Suppressor macrophage treated with lipopolysaccharide for 1 hour (primary cell): ENCODE data around the gene WDR33.
A peak's percentile ranks its signal among the peaks of the same experiment; 100 is the strongest.
"Not testable (repeated sequence)": the region's sequence is repeated elsewhere in the genome, so short reads cannot be mapped to it uniquely, and the experiment has no call there.

ENCODE experiments used
- DNase-seq, 3 donors: peaks; one replicate each; pipeline ENCODE4 v3.0.0-alpha.2; 2020 to 2022

Gene WDR33

DNA sequence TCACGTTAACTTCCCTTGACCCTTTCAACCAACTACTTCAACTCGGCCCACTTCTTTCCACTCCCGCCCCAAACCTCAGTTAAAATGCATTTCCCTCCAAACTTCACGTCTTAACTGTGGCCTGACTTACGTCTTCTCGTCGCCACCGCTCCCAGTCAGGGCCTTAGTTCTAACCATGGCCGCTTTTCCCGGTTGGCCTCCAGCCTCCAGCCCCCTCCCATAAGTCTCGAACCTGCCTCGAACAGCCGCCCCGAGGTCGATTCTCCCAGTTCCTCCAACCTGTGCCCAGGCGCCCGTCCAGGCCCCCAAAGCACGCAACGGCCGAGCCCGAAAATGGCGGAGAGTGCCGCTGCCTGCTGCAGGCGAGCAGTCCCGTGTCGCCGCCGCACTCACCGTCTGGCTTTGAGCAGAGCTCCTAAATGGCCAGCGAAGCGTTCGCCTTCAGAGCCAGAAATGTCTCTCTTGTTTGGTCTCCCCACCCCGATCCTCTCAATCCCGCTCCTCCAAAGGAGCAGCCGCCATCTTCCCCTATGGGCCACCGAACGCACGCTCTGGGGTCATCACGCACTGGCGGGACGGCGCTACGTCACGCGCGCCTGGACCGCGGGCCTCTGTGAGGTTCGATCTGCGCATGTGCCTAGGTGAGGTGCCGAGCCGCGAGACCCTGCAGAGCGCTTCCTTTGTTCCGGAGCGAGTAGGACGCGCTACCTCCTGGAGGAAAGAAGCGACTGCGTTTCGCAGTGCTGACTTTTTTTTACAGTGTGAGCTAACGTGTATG, at the start of gene WDR33:
Gene WDR33 (minus strand): TSS at position 553 of the 778 bp plus-strand sequence. CDS start 40,190 bp downstream, outside the sequence.
- peak; percentile 75 to 88 (median 81) for DNase-seq

DNA sequence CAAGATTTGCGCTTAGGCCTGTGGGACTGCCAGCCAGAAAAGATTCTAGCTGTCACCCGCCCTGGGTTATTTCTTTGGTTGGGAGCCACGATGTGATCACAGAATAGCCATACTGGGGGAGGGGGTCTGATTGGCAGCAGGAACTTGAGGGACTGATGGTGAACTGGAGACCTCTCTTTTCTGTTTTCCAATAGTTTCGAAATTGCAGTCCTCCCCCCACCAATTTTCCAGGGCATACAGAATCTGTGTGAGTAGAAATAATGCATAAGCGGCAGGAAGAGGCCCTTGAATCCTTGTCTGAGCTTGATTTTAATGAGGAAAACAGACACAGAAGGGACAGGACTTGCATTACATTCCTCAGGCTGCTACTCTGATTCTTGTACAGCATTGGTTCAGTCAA, 49.2 kb upstream of the WDR33 start:
- DNase-seq = no peak

DNA sequence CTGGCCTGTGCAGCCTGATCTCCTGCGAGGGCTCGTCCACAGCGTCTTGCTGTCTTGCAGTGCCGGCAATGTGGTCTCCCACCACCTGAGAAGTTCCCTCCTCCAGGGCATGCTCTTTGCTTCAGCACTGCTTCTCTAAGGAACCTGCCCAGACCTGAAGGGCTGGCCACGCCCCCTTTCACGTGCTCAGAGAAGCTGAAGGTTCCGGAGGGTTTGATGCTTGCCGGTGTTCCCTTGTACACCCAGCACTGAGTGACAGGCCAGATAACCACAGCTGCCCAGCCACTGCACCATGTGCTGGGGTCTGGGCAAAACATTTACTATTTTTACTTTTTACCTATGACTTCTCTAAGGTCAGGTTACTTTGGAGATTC, 48.7 kb upstream of the WDR33 start:
- DNase-seq = peak in 1 of 3 donors; percentile 7

DNA sequence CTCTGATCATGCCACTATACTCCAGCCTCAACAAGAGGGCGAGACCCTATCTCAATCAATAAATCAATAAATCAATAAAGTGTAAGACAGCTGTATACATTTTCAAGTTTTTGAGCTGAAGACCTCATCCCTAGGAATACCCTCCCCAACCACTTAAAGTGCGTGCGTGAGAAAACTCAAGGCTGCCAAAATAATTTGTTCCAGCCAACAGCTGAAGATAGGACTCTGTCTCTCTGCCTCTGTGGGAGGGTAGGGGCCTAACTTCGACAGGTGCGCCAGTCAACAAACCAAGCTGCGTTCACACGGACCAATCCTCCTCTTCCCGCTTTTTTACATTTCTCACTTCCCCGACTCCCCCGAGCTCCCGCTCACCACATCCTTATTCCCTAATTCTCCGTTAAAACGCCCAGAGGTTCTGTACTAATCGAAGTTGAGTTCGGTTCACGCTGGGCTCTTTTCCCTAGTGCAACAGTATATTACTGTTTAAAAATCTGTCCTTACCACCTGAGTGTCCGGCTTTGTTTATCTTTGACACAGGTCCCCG, 46.4 kb upstream of the WDR33 start:
- DNase-seq = peak in 1 of 3 donors; percentile 28

DNA sequence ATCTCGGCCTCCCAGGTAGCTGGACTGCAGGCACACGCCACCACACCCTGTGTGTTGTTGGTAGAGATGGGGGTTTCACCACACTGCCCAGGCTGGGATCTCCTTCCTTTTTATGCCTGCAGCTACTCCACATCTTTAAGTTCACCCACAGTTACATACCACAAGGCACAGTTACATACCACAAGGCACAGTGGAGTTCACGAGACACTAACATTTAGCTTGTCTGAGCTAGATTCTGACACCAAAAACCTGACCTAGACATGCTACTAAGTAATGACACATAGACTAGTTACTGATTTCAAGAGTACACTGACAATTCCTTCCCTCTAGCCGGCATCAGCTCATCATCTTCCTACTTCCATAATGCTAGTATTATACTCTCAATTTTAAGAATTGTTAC, 42.7 kb upstream of the WDR33 start:
- DNase-seq = no peak

DNA sequence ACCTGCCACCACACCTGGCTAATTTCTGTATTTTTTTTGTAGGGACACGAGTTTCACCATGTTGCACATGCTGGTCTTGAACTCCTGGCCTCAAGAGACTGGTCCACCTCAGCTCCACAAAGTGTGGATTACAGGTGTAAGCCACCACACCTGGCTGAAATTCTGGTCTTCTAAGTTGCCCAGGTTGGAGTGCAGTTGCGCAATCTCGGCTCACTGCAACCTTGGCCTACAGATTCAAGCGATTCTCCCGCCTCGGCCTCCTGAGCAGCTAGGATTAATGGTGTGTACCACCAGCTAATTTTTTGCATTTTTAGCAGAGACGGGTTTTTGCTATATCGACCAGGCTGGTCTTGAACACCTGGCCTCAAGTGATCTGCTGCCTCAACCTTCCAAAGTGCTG, 41.4 kb upstream of the WDR33 start:
- no peak for DNase-seq

DNA sequence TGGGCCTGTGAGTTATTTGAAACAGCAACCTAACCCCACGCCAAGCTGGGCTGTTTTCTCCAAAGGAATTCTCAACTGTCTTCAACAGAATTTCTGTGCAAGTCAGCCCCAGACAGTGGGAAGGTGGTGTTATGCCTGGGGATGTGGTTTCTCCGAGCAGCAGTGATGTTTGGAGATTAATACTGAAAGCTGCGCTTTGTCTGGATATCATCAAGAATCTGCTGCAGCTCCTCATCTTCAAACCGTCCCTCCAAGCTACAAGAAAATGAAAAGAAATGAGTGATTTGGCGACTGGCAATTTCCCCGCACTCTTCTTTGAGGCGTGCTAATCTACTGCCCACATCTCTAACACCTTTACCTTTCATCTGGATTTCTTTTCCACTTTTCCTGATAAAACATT, 37.0 kb upstream of the WDR33 start:
- DNase-seq = no peak

DNA sequence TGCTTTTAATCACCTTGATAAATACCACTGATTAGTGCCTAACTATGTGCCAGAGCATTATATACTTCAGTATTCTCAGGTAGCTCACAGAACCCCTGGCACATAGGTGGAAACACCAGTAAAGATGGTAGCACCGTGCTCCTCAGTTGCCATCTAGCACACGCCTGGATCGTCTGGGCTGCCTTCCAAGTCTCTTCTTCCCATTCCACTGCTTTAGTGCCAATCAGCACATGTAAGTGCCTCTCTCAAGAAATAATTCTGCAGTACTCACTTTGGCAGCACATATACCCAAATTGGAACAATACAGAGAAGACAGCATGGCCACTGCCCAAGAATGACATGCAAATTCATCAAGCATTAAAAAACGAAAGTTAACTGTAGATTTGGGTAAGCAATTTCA, 34.0 kb upstream of the WDR33 start:
- DNase-seq = no peak

DNA sequence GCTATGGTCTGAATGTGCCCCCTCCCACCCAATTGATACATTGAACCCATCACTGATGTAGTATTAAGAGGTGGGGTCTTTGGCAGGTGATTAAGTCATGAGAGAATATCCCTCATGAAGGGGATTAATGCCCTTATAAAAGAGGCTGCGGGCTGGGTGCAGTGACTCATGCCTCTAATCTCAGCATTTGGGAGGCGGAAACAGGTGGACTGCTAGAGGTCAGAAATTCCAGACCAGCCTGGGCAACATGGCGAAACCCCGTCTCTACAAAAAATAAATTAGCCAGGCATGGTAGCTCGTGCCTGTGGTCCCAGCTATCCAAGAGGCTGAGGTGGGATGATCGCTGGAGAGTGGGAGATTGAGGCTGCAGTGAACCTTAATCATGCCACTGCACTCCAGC, 32.7 kb upstream of the WDR33 start:
- no peak for DNase-seq

DNA sequence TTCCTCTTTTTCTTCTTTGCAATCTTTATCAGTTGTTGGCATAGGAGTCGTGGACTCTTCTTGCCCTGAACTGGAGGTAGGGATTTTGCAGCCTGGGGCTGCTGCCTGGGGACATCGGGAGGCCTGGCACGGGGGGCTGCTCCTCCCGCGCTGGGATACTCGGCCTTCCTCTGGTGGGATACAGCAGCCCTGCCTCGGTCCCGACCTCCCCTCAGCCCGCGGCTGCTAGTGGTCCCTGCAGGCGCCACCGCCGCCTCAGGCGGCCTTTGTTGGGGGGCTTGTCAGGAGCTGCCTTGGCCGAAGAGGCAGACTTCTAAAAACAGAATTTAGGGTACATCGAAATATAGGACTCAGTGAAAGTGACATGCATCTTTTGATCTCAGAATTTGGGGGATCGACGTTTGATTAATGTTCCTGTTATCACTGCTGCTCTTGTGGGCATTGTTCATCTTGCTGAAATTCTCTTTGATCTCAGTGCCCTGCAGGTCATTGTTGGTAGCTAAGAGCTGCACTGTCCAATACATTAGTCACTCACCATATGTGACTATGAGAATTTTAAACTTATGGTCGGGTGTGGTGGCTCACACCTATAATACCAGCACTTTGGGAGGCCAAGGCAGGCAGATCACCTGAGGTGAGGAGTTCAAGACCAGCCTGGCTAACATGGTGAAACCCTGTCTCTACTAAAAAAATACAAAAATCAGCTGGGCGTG, 30.7 kb upstream of the WDR33 start:
- DNase-seq = no peak

DNA sequence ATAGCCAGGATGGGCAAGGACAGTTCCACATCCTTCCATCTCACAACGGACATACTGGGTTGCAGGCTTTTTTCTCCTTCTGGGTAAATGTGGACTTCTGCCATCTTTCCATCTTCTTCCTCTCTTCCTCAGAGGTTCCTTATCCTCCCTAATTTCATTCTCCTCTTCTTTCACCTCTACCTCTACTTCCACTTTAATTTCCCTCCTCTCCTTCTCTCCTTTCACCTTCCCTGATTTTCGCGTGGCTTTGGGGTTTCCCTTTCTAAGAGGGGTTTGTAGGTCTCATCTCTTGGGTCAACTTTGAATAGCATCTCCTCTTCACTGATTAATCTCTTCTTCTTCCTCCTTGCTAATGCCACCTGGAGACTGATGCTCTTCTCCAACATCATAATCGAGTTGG, 29.9 kb upstream of the WDR33 start:
- no peak for DNase-seq

DNA sequence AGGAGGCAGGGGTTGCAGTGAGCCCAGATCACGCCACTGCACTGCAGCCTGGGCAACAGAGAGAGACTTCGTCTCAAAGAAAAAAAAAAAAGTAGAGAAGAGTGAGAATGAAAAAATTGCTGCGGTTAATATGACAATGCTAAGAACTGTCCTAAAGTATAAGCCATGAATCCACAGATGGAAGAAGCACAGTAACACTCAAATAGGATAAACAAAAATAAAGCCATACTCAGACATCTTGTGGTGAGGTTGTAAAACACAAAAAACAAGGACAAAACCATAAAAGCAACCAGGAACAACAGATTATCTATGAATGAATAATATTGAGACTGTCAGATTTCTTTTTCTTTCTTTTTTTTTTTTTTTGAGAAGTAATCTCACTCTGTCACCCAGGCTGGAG, 24.0 kb upstream of the WDR33 start:
- no peak for DNase-seq

DNA sequence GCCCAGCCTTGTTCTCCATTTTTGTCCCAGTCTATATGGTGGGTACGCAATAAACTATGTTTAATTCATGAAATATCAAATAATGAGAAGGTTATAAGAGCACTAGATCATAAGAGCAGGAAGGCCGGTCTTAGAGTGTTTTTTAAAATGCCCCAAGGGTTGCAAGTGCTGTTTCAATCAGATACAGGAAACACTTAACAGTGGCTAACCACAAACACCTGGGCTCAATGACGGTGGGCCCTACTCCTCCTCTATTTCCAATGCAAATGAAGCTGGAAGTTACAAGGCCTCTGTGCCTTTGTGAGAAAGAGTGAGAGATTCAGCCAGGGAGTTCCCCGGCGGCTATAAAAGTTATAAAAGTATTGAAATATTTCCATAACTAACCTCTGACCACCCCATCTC, 18.9 kb upstream of the WDR33 start:
- no peak for DNase-seq

DNA sequence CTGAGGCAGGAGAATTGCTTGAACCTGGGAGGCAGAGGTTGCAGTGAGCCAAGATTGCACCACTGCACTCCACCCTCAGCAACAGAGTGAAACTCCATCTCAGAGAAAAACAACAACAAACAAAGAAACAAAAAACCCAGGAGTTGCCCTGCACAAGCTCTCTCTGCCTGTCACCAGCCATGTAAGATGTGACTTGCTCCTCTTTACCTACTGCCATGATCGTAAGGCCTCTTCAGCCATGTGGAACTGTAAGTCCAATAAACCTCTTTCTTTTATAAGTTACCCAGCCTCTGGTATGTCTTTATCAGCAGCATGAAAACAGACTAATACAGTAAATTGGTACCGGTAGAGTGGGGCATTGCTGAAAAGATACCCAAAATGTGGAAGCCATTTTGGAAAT, 15.7 kb upstream of the WDR33 start:
- not testable (repeated sequence) for DNase-seq

DNA sequence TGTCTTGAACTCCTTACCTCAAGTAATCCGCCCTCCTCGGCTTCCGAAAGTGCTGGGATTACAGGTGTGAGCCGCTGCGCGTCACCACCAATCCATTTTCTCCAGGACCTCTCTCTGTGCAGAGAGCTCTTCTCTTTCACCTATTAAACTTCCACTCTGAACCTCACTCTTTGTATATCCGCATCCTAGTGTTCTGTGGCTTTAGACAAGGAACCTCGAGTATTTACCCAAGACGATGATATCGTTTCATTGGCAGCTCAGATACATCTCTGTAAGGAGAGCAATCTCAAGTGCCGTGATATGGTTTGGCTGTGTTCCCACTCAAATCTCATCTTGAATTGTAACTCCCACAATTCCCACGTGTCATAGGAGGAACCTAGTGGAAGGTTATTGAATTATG, 15.1 kb upstream of the WDR33 start:
- DNase-seq = no peak

DNA sequence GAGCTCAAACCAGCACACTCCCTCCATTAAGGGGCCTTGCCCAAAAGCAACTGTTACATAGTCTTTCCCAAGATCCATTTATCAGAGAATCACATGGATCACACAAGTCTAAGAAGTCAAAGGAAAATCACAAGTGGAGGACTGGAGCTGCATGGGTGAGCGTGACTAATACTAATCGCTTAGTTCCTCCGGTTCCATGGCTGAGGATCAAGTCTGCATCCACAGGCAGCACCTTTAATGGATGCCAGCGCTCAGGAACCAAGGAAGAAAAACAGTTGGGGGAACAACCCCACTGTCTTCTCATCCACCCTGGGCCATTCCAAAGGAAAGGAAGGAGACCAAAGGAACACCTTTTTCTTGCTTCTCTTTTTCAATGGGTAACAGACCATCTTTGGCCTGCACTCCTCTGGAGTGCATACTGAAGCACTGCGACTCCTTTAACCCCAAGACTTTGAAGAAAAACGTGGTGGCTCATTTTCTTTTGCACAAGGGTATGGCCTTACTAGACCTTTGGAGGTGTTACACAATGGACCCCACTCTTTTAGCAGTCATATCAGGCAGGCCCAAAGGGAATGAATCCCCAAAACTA, 9.2 kb upstream of the WDR33 start:
- peak in 2 of 3 donors; percentile 15 to 20 for DNase-seq

DNA sequence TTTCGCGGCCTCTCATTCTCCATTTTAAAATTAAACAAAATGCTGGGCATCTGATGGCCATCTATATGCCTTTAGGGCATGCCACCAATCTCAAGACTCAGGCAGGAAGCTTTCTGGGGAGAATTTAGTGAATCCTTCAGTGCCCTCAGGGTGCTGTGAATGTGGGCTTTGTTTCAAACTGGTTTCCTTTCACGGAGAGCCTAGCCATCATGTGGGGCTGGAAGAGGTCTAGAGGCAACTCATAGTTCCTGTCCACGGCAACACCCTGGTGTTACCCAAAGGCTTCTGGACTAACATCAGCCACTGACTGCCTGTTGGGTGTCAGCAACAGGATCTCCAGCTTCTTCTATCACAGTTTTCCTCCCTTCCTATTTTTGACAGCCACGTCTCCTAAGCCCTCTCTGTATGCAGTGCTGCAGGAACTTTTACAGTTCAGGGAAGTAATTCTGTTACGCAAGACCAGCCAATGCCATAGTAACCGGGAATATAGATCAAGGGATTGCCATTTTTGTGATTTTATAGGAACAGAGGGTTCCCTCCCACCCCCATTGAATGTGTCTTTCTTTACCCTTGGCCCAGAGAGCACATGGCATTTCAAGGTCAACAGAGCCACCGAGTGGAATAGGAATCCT, 7.9 kb upstream of the WDR33 start:
- peak in 1 of 3 donors; percentile 23 for DNase-seq

DNA sequence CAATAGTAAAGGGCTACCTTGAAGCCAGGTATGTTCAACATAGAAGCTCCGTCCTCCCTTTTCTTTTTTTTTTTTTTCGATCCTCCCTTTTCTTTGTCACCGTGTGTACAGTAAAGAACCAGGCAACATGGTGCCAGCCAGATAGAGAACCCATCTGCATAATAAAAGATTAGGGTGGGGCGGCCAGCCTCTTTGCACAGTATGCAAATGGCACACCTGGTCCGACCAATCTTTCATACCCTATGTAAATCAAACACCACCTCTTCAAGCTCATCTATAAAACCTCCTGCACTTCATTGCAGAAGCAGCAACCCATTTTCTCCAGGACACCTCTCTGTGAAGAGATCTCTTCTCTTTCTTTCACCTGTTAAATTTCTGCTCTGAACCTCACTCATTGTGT, 7.3 kb upstream of the WDR33 start:
- no peak for DNase-seq

DNA sequence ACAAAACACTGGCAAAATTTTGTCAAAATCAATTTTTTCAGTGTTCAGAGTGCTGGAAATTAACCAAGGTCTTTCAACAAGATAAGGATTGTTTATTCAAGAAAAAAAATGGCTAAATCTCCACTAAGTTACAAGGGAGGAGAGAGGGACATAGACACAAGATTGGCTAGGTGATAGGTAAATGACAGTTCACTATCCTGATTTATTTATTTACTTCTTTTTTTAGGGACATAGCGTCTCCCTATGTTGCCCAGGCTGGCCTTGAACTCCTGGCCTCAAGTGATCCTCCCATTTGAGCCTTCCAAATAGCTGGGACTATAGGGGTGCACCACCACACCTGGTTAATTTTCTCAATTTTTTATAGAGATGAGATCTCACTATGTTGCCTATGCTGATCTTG, 3.7 kb upstream of the WDR33 start:
- DNase-seq = no peak

DNA sequence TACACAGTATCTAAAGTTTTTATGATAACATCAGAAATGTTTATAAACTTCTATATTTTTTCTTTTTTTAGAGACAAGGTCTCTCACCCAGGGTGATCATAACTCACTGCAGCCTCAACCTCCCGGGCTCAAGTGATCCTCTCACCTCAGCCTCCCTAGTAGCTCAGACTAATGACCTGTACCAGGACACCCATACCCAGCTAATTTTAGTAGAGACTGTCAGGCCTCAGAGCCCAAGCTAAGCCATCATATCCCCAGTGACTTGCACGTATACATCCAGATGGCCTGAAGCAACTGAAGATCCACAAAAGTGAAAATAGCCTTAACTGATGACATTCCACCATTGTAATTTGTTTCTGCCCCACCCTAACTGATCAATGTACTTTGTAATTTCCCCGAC, 1.5 kb upstream of the WDR33 start:
- DNase-seq = not testable (repeated sequence)

DNA sequence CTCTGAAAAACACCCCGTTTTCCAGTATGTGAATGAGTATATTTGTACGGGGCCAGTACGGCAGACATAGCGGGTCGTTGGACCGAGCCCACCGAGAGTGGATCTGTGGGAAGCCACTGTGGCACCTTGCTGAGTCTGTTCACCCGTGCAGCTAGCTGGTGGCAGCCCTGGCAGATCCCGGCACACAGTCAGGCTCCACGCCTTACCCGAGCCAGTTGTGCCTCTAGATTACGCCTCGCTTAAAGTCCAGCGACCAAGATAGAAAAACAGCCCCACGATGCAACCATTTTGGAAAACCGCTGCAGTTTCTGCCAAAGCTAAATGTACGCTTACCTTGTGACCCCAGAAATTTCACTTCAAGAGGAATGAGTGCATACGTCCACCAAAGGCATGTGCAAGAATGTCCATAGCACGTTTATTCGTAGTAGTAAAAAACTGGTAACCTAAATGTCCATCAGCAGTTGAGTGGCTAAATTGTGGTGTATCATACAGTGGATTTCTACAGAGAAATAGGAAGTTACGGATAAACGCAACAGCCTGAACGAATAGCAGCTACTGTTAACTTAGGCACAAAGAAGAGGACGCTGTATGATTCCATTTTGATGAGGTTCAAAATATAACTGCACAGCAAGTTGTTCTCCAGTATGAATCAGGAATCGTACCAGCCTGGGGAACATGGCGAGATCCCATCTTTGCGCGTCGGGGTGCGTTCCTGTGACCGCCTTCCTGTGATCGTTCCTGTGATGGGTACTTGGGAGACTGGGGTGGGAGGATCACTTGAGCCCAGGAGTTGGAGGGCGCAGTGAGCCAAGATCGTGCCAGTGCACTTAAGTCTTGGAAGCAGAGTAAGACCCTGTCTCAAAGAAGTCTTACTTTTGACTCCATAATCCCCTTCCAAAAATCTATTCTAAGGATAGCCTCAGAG, 688 bp upstream of the WDR33 start:
- DNase-seq = peak in 1 of 3 donors; percentile 28

DNA sequence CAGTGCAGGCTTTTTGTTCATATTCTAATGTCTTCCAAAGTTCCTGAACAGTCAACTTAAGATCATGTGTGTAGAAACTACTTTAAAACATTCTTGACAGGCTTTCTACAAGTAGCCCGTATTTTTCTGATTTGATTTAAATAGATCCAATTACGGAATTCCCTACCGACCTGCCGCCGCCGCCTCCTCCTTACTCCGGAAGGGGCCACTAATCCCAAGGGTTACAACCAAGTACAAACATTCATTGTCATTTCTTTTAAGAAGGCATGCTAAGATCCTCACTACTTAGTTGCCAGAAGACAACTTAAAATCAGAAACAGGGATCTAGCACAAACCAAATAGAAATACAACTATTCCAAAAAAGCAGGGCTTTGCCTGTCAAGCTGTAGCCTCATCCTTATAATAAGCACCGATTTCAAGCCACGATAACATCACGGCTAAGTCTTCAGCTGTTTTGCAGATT, 784 bp downstream of the WDR33 start:
- DNase-seq = peak; percentile 17 to 39 (median 25)
